Measurements from ENCODE around the gene GPS2.

The GPS2 gene

GRCh38 chr17:7326186-7326585 lies 11.0 kb upstream of the GPS2 start:
- no peak overlapping the region for H3K9ac ChIP-seq (ENCODE audit: low read length)
- no peak overlapping the region for H3K4me3 ChIP-seq (ENCODE audit: low read length)
- no peaks in the 10 kb centered on the region for H3K27me3 ChIP-seq (replicated peaks; ENCODE audit: control insufficient read depth, insufficient read depth, low read length)
- no peaks in the 10 kb centered on the region for H3K9me3 ChIP-seq (ENCODE audit: control insufficient read depth, low read length)
- peaks cover 15% of the 10 kb centered on the region for H3K4me1 ChIP-seq (ENCODE audit: control insufficient read depth, insufficient read depth, low read length)
- H3K36me3 ChIP-seq (ENCODE audit: control insufficient read depth, insufficient read depth, low read length, severe bottlenecking): peaks cover 46% of the 10 kb centered on the region
- no peak for DNase-seq (ENCODE audit: low read depth)

- H3K4me1 ChIP-seq (ENCODE audit: control insufficient read depth, insufficient read depth, low read length): peaks cover 12% of the 10 kb centered on the region
- H3K9ac ChIP-seq (ENCODE audit: low read length): no peak overlapping the region
- no peaks in the 10 kb centered on the region for H3K9me3 ChIP-seq (ENCODE audit: control insufficient read depth, low read length)
- H3K36me3 ChIP-seq (ENCODE audit: control insufficient read depth, insufficient read depth, low read length, severe bottlenecking): peaks cover 57% of the 10 kb centered on the region
- no peak overlapping the region for H3K4me3 ChIP-seq (ENCODE audit: low read length)
- DNase-seq (ENCODE audit: low read depth): no peak
- no peaks in the 10 kb centered on the region for H3K27me3 ChIP-seq (replicated peaks; ENCODE audit: control insufficient read depth, insufficient read depth, low read length)
These were observed 9.9 kb upstream of the GPS2 start for GRCh38 chr17:7325031-7325528.

GRCh38 chr17:7324438-7324779 lies 9.2 kb upstream of the GPS2 start:
- Histone ChIP-seq H3K4me3 (ENCODE audit: low read length) (no peak overlapping the region), H3K9me3 (ENCODE audit: control insufficient read depth, low read length) (no peaks in the 10 kb centered on the region)

GRCh38 chr17:7323731-7324437 lies 8.7 kb upstream of the GPS2 start:
- Histone ChIP-seq H3K9ac (ENCODE audit: low read length) (no peak overlapping the region), H3K9me3 (ENCODE audit: control insufficient read depth, low read length) (no peaks in the 10 kb centered on the region), H3K27me3 (replicated peaks; ENCODE audit: control insufficient read depth, insufficient read depth, low read length) (no peaks in the 10 kb centered on the region), H3K36me3 (ENCODE audit: control insufficient read depth, insufficient read depth, low read length, severe bottlenecking) (peaks cover 59% of the 10 kb centered on the region), H3K4me3 (ENCODE audit: low read length) (no peak overlapping the region), H3K4me1 (ENCODE audit: control insufficient read depth, insufficient read depth, low read length) (peaks cover 12% of the 10 kb centered on the region)
- DNase-seq (ENCODE audit: low read depth): peak; percentile 59

More at GRCh38 chr17:7324438-7324779, 9.2 kb upstream of the GPS2 start:
- Histone ChIP-seq H3K36me3 (ENCODE audit: control insufficient read depth, insufficient read depth, low read length, severe bottlenecking) (peaks cover 57% of the 10 kb centered on the region), H3K4me1 (ENCODE audit: control insufficient read depth, insufficient read depth, low read length) (peaks cover 12% of the 10 kb centered on the region), H3K27me3 (replicated peaks; ENCODE audit: control insufficient read depth, insufficient read depth, low read length) (no peaks in the 10 kb centered on the region), H3K9ac (ENCODE audit: low read length) (no peak overlapping the region)
- no peak for DNase-seq (ENCODE audit: low read depth)

GRCh38 chr17:7322520-7323194 lies 7.5 kb upstream of the GPS2 start:
- H3K9me3 ChIP-seq (ENCODE audit: control insufficient read depth, low read length): no peaks in the 10 kb centered on the region
- H3K27me3 ChIP-seq (replicated peaks; ENCODE audit: control insufficient read depth, insufficient read depth, low read length): no peaks in the 10 kb centered on the region
- DNase-seq (ENCODE audit: low read depth): no peak
- peaks cover 71% of the 10 kb centered on the region for H3K36me3 ChIP-seq (ENCODE audit: control insufficient read depth, insufficient read depth, low read length, severe bottlenecking)
- H3K4me3 ChIP-seq (ENCODE audit: low read length): no peak overlapping the region
- peaks cover 2% of the 10 kb centered on the region for H3K4me1 ChIP-seq (ENCODE audit: control insufficient read depth, insufficient read depth, low read length)
- H3K9ac ChIP-seq (ENCODE audit: low read length): no peak overlapping the region

- peaks cover 77% of the 10 kb centered on the region for H3K36me3 ChIP-seq (ENCODE audit: control insufficient read depth, insufficient read depth, low read length, severe bottlenecking)
These were observed 6.3 kb upstream of the GPS2 start for GRCh38 chr17:7321466-7321865.

GRCh38 chr17:7318121-7318860 lies 3.1 kb upstream of the GPS2 start:
- no peaks in the 10 kb centered on the region for H3K9me3 ChIP-seq (ENCODE audit: control insufficient read depth, low read length)
- H3K4me3 ChIP-seq (ENCODE audit: low read length): no peak overlapping the region
- no peaks in the 10 kb centered on the region for H3K27me3 ChIP-seq (replicated peaks; ENCODE audit: control insufficient read depth, insufficient read depth, low read length)
- peaks cover 19% of the 10 kb centered on the region for H3K4me1 ChIP-seq (ENCODE audit: control insufficient read depth, insufficient read depth, low read length)
- peaks cover 66% of the 10 kb centered on the region for H3K36me3 ChIP-seq (ENCODE audit: control insufficient read depth, insufficient read depth, low read length, severe bottlenecking)
- H3K9ac ChIP-seq (ENCODE audit: low read length): no peak overlapping the region
- no peak for DNase-seq (ENCODE audit: low read depth)

More at GRCh38 chr17:7321466-7321865, 6.3 kb upstream of the GPS2 start:
- Histone ChIP-seq H3K4me1 (ENCODE audit: control insufficient read depth, insufficient read depth, low read length) (no peaks in the 10 kb centered on the region), H3K4me3 (ENCODE audit: low read length) (no peak overlapping the region), H3K9ac (ENCODE audit: low read length) (no peak overlapping the region), H3K9me3 (ENCODE audit: control insufficient read depth, low read length) (no peaks in the 10 kb centered on the region), H3K27me3 (replicated peaks; ENCODE audit: control insufficient read depth, insufficient read depth, low read length) (no peaks in the 10 kb centered on the region)
- DNase-seq (ENCODE audit: low read depth): no peak

GRCh38 chr17:7317161-7317803 lies 2.1 kb upstream of the GPS2 start:
- peaks cover 66% of the 10 kb centered on the region for H3K36me3 ChIP-seq (ENCODE audit: control insufficient read depth, insufficient read depth, low read length, severe bottlenecking)
- no peak overlapping the region for H3K9ac ChIP-seq (ENCODE audit: low read length)
- no peak overlapping the region for H3K4me3 ChIP-seq (ENCODE audit: low read length)
- H3K9me3 ChIP-seq (ENCODE audit: control insufficient read depth, low read length): no peaks in the 10 kb centered on the region
- peaks cover 29% of the 10 kb centered on the region for H3K4me1 ChIP-seq (ENCODE audit: control insufficient read depth, insufficient read depth, low read length)
- DNase-seq (ENCODE audit: low read depth): no peak
- no peaks in the 10 kb centered on the region for H3K27me3 ChIP-seq (replicated peaks; ENCODE audit: control insufficient read depth, insufficient read depth, low read length)

- Histone ChIP-seq H3K27me3 (replicated peaks; ENCODE audit: control insufficient read depth, insufficient read depth, low read length) (no peaks in the 10 kb centered on the region), H3K4me1 (ENCODE audit: control insufficient read depth, insufficient read depth, low read length) (peaks cover 39% of the 10 kb centered on the region), H3K36me3 (ENCODE audit: control insufficient read depth, insufficient read depth, low read length, severe bottlenecking) (peaks cover 65% of the 10 kb centered on the region), H3K4me3 (ENCODE audit: low read length) (peak overlapping the region; percentile 90), H3K9ac (ENCODE audit: low read length) (peak overlapping the region; percentile 91), H3K9me3 (ENCODE audit: control insufficient read depth, low read length) (no peaks in the 10 kb centered on the region)
- no peak for DNase-seq (ENCODE audit: low read depth)
These were observed 543 bp upstream of the GPS2 start for GRCh38 chr17:7315570-7316235.

- Histone ChIP-seq H3K36me3 (ENCODE audit: control insufficient read depth, insufficient read depth, low read length, severe bottlenecking) (peaks cover 74% of the 10 kb centered on the region), H3K9ac (ENCODE audit: low read length) (peak overlapping the region; percentile 91), H3K27me3 (replicated peaks; ENCODE audit: control insufficient read depth, insufficient read depth, low read length) (no peaks in the 10 kb centered on the region), H3K4me1 (ENCODE audit: control insufficient read depth, insufficient read depth, low read length) (peaks cover 55% of the 10 kb centered on the region), H3K9me3 (ENCODE audit: control insufficient read depth, low read length) (no peaks in the 10 kb centered on the region), H3K4me3 (ENCODE audit: low read length) (peak overlapping the region; percentile 90)
- DNase-seq (ENCODE audit: low read depth): no peak
These were observed 1.1 kb downstream of the GPS2 start for GRCh38 chr17:7313890-7314718.

Measured in adipocyte (in vitro differentiated cells).